Kidney tubule cell (primary cell): ENCODE results near the gene PLPPR3.
A peak's percentile ranks its signal among the peaks of the same experiment; 100 is the strongest.

ENCODE experiments used
- DNase-seq: peaks from one replicate; pipeline ENCODE4 v3.0.0-alpha.2; 2018; ENCODE audit warnings: low spot score

Gene PLPPR3

GRCh38 chr19:797528-798414, 24.0 kb downstream of the PLPPR3 start:
- DNase-seq: peak; percentile 93

DNA sequence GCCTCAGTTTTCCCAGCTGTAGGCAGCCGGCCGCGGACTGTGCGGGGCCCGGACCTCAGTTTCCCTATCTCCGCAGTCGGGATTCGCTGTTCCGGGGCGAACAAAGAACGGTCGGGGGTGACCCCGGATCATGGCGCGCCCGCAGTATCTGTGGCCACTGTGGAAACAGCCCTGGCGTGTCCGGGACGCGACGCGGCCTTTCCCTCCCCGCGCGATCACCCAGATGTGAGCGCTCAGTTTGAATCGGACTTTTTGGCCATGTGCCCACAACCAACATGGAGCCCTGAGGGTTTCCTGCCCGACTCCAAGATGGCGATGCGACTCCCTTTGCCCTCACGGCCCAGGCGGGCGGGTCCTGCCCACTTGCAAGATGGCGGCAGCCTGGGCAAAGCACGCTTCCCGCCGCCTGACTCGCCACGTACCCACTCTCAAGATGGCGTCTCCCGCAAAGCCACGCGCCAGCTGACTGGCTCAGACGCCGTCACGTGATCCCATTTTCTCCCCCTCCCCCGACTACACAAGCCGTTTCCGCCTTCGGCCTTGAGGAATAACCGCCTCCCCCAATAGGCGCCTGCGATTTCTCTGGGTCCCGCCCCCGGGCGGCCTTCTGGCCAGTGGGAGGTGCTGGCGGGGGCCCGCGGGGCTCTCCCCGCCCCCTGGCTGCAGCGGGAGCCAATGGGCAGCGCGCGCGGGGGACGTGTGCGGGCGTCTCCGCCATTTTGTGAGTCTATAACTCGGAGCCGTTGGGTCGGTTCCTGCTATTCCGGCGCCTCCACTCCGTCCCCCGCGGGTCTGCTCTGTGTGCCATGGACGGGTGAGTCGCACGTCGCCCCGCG, 24.8 kb downstream of the PLPPR3 start, which contains the start of gene PTBP1:
TSS of gene PTBP1 (plus strand) at position 761 of the 836 bp plus-strand sequence. CDS start at position 807, 46 bp downstream.
- DNase-seq: peak; percentile 100

GRCh38 chr19:795691-796581, 25.8 kb downstream of the PLPPR3 start:
- no peak for DNase-seq

DNA sequence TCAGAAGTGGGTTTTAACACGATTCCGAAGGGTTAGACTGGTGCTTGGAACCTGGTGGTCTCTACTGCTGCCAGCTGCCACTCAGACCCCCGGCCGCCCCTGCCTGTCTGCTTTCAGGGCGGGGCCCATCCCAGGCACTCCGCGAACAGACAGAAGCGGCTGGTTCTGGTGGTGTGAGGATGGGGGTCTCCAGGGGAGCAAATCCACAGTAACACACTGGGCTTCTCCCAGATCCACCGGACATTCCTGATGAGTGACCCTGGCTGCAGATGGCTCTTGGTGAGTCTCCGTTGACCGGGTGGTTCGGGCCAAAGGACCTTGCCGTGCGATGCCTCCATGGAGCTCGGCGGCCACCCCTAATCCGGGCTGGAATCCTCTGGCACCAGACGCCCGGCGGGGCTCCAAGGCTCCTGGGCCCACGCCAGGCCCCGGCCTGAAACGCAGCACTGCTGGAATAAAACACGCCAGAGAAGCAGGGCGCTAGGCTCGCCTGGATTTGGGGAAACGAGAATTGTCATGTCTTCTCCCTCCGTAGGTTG, 26.6 kb downstream of the PLPPR3 start:
- no peak for DNase-seq

- DNase-seq: no peak
Observed at GRCh38 chr19:793806-794205, 27.9 kb downstream of the PLPPR3 start.

GRCh38 chr19:792306-792885, 29.4 kb downstream of the PLPPR3 start:
- DNase-seq: no peak

DNA sequence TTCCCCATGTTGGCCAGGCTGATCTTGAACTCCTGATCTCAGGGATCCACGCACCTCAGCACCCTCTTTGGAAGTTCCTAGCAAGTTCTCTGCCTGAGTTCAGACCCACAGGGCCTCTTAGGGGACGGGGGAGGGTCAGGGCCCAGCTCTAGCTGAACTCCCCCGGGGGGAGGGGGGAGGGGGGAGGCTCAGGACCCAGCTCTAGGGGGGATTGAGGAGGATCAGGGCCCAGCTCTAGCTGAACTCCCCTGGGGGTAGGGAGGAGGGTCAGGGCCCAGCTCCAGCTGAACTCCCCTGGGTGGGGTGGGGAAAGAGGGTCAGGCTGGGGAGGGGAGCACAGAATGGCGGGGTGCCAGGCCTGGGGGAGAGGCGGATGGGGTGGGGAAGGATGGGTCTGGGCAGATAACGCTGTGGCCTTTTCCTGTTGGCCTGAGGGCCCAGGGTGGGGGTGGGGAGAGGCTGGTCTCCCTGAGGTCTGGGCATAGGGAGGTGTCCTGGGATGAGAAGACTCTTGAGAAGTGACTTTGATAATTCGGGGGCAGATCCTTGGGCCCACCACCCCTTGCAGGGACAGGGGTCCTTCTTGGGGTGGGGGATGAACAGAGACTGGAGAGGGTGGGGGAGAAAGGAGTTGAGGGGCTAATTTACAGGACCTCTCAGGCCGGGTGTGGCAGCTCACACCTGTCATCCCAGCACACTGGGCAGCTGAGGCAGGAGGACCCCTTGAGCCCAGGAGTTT, 30.0 kb downstream of the PLPPR3 start:
- no peak for DNase-seq

- no peak for DNase-seq
Observed at GRCh38 chr19:791007-791566, 30.7 kb downstream of the PLPPR3 start.

DNA sequence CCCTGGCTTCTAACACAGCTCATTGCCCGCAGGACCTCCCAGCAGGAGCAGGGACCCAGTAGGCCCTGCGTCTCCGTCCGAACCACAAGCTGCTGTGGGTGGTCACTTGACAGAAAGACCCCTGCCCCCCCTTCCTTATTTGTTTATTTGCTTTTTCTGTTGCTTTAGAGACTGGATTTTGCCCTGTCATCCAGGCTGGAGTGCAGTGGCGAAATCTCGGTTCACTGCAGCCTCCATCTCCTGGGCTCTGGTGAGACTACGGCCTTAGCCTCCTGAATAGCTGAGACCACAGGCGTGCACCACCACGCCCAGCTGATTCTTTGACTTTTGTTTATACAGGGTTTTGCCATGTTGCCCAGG, 32.1 kb downstream of the PLPPR3 start:
- DNase-seq: no peak

DNA sequence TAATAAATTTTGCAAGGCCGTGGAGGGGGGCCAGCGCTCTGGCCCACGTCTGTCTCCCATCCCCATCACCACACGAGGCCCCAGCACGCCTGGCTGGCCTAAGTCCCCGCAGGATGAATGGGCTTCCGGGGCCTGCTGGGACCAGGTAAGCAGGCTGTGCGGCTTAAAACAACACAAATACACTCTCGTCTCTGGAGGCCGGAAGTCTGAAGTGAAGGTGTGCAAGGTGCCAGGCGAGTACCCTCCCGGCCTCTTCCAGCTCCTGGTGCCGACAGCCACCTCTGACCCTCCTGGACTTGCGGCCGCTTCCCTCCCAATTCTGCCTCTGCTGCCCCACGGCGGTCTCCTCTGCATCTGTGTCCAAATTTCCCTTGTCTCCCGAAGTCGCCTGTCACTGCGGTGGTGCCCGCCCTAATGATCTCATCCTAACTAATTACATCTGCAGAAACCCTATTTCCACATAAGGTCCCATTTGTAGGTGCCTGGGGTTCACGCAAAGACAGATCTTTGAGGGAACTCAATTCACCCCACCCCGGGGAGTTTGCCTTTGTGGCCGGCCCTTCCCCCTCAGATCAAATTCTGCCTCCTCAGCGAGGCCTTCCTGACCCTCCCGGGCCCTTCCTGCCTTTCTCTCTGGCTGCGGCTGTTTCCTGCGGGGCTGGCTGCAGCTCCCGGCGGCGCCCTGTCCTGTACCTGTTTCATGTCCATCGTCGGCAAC, 32.6 kb downstream of the PLPPR3 start:
- DNase-seq: no peak

GRCh38 chr19:788686-788982, 33.1 kb downstream of the PLPPR3 start:
- no peak for DNase-seq

DNA sequence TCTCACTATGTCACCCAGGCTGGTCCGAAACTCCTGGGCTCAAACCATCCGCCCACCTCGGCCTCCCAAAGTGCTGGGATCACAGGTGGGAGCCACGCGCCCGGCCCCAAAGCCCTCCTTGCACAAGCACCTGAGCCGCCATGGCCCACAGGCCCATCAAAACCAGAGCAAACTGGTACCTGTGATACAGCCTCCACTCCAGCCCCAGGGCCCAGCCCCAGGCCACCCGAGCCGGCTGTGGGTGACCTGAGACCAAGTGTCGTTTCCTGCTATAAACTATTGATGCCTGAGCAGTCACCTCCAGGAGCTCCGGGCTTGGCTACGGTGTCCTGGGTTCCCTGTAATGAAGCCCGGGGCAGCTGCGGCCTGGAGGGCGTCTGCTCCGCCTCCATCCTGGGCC, 34.2 kb downstream of the PLPPR3 start:
- DNase-seq: no peak

GRCh38 chr19:784541-784940, 37.2 kb downstream of the PLPPR3 start:
- peak; percentile 46 for DNase-seq

DNA sequence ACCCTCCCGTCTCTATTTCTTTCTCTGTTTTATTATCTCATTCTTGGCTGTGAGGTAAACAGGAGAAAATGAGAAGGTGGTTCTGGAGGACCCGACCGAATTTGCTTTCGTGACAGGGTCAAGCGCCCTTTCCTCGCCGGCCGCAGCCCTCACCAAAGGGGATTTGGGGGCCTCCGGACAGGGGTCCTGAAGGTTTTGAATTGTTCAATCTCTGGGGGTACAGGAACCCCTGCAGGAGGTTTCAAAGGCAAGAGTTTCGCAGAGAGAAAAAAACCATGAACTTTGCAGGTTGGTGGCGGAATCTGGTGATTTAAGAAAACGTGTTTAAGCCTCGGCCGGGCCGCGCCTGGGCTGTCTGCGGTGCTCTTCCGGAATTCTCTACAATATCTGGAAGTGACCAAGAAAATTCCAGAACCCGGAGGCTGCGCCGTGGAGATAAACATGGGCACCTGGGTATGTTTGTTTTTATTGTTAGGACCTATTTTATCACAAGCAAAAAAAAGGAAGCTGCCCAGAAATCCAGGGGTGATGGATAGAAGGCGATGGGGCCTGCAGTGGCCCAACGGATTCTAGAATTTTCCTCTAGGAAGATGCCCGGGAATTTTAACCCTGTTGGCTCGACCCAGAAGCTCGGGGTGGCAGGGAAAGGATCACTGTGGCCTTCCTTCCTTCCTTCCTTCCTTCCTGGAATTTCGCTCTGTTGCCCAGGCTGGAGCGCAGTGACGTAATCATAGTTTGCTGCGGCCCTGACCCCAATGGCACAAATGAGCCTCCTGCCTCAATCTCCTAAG, 38.7 kb downstream of the PLPPR3 start:
- peak; percentile 45 for DNase-seq

- DNase-seq: peak; percentile 75
Observed at GRCh38 chr19:782185-782877, 39.4 kb downstream of the PLPPR3 start.

DNA sequence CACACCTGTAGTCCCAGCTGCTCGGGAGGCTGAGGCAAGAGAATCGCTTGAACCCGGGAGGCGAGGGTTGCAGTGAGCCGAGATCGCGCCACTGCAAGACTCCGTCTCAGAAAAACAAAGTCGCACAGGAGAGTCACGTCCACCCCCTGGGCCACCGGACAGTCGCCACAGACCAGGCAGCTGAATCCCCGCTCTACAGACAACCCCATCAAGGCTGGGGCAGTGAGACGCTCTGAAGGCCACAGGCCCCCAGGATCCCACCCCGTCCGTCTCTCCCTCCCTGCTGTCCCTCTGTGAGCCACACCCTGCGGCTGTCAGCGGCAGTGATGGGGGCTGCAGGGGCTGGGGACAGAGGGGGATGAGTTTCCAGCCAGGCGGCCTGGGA, 40.0 kb downstream of the PLPPR3 start:
- no peak for DNase-seq

DNA sequence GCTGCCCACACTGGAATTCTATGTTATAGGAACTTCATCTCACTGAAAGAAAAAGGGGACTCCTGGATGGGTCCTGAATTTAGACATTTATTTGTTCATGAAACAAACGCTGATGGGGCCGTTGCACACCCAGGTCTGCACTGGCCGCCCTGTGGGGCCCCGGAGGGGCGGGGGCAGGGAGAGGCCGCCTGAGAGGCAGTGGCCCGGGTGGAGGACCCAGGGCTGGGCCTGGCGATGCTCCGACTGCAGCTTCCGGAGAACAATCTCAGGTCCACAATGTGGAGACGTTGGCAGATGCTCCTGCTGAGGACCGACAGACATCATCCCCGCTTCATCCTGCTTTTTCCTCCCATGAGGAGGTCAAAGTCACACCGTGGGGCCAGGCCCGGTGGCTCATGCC, 40.8 kb downstream of the PLPPR3 start:
- DNase-seq: no peak

DNA sequence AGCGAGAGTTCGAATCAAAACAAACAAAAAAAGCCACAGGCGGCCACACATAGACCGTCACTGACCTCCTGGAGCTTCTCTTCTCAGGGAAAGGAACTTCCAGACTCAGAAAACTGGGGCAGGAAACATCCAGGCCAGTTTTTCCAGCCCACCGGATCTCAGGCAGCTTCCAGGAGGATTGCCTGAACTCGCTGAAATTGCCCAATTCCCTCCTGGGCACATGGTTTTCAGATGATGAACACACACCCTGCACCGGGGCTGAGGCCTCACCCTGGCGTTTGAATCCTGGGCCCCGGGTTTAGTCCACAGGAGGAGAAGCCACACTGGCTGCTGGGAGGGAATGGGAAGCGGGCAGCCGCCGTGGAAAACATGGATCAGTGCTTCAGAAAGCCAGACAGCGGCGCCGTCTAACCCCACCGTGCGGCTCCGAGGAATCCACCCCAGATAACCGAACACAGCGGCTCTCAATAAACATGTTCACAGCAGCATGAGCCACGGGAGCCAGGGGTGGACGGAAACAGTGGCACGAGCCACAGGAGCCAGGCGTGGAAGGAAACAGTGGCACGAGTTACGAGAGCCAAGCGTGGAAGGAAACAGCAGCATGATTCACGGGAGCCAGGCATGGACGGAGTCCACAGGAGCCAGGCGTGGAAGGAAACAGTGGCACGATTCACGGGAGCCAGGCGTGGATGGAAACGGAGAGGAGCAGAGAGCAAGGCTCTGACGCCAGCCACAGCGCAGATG, 42.7 kb downstream of the PLPPR3 start:
- peak; percentile 91 for DNase-seq
